ENCODE measurements around the gene LMX1A. TPM values are rescaled to one million over a fixed set of nuclear protein-coding genes. Genes with fewer than 3 reads are reported as not detected.

The LMX1A gene
- total RNA-seq, 4 donors from 2014 or later: 0.29 to 0.33 TPM; not detected in 2

DNA sequence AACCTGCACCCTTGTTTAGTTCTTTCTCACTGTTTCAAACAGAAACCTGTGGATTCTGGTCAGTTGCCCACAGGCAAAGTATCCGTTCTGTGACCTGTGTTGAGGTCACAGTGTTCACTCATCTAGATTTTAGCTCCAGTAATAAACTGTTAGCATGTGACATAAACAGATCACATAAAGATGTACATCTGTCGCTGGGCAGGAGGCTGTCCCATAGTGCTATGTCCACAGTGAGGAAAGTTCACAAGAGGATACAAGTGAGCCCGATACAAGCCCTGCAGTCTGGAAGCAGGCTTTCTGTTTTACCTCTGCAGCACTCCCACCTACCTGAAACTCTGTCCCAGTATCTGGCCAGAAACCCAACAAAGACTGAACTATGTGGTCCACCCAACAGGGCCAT is 28.4 kb downstream of the LMX1A start:
- H3K9me3 ChIP-seq: no peaks in the 10 kb centered on the region
- no peak for DNase-seq
- TF ChIP-seq, protein P1, sequence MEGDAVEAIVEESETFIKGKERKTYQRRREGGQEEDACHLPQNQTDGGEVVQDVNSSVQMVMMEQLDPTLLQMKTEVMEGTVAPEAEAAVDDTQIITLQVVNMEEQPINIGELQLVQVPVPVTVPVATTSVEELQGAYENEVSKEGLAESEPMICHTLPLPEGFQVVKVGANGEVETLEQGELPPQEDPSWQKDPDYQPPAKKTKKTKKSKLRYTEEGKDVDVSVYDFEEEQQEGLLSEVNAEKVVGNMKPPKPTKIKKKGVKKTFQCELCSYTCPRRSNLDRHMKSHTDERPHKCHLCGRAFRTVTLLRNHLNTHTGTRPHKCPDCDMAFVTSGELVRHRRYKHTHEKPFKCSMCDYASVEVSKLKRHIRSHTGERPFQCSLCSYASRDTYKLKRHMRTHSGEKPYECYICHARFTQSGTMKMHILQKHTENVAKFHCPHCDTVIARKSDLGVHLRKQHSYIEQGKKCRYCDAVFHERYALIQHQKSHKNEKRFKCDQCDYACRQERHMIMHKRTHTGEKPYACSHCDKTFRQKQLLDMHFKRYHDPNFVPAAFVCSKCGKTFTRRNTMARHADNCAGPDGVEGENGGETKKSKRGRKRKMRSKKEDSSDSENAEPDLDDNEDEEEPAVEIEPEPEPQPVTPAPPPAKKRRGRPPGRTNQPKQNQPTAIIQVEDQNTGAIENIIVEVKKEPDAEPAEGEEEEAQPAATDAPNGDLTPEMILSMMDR (IDR thresholded peaks at IDR 0.05): no peak
- no peak for TF ChIP-seq POLR2A (IDR thresholded peaks at IDR 0.05)
- H3K4me1 ChIP-seq: no peaks in the 10 kb centered on the region
- H3K27me3 ChIP-seq: no peaks in the 10 kb centered on the region
- H3K36me3 ChIP-seq: no peaks in the 10 kb centered on the region
- no peak overlapping the region for H3K27ac ChIP-seq
- no peak overlapping the region for H3K4me3 ChIP-seq (replicated peaks in 1 of 3)
- intact Hi-C loops (cut with DNase I): no loop called here
- 83 to 87% methylated on average over 3 of the region's 3 CpGs for whole genome bisulfite sequencing, 2 donors

DNA sequence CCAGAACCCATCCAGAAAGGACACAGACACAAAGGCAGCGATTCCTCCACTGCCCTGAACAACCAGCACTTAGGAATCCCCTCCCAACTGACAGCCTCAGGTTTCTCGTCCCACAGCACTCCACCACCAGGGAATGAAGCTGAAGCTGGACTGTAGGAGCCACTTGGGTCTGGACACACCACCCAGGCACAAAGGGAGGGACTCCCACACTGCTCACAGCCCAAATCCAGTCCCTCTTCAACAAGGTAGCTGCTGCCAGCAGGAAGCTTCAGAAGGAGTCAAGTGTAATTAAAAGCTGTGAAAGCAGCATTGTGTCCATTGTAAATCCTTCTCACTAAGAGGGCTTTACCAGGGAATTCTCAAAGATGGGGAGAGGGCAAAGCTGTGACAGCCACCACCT is 29.0 kb downstream of the LMX1A start:
- intact Hi-C loops (cut with DNase I): no loop called here

DNA sequence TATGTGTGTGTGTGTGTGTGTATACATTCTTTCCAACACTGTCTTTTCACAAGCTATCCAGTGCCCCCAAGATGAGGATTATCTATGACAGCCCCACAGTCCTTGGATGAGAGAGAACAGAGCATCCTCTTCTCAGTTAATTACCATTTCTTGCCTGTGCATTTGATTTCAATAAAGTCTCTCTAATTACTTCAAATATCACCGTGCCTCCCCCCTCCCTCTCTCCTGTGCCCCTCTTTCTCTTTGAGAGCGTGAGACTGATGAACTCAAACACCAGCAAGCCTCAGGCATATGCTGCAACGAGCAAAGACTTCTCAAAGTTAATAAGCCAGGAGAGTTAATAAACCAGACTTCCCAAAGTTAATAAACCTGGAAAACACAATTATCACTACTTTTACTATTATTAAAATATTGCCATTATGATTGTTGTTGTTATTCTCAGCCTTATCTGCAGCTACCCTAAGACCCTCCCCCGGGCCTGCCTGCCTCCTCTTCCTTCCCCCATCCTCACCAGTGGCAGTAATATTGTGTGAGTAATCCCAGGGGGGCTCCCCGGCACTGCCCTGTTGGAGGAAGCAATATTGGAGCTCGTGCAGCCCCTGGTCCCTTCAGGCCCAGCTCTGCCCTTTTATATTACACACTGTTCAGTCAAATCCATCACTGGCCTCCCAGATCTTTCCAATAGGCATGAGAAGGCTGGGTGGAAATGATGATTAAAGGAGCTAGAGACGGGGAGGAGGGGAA is 30.9 kb downstream of the LMX1A start:
- intact Hi-C loops (cut with DNase I): no loop called here
- no peaks in the 10 kb centered on the region for H3K36me3 ChIP-seq
- TF ChIP-seq, protein P1 (IDR thresholded peaks at IDR 0.05): no peak
- TF ChIP-seq POLR2A (IDR thresholded peaks at IDR 0.05): no peak
- H3K9me3 ChIP-seq: no peaks in the 10 kb centered on the region
- no peaks in the 10 kb centered on the region for H3K27me3 ChIP-seq
- WGBS, 2 donors: 46 to 54% methylated on average over 7 of the region's 7 CpGs
- no peak overlapping the region for H3K27ac ChIP-seq
- no peaks in the 10 kb centered on the region for H3K4me1 ChIP-seq
- no peak for DNase-seq
- no peak overlapping the region for H3K4me3 ChIP-seq (replicated peaks in 1 of 3)

More for the DNA sequence above, 29.0 kb downstream of the LMX1A start:
- no peaks in the 10 kb centered on the region for H3K27me3 ChIP-seq
- H3K9me3 ChIP-seq: no peaks in the 10 kb centered on the region
- TF ChIP-seq, protein P1 (IDR thresholded peaks at IDR 0.05): no peak
- no peak for TF ChIP-seq POLR2A (IDR thresholded peaks at IDR 0.05)
- no peaks in the 10 kb centered on the region for H3K4me1 ChIP-seq
- no peak overlapping the region for H3K27ac ChIP-seq
- no peak for DNase-seq
- no peak overlapping the region for H3K4me3 ChIP-seq (replicated peaks in 1 of 3)
- WGBS, 2 donors: 76 to 89% methylated on average over 2 of the region's 2 CpGs
- H3K36me3 ChIP-seq: no peaks in the 10 kb centered on the region

DNA sequence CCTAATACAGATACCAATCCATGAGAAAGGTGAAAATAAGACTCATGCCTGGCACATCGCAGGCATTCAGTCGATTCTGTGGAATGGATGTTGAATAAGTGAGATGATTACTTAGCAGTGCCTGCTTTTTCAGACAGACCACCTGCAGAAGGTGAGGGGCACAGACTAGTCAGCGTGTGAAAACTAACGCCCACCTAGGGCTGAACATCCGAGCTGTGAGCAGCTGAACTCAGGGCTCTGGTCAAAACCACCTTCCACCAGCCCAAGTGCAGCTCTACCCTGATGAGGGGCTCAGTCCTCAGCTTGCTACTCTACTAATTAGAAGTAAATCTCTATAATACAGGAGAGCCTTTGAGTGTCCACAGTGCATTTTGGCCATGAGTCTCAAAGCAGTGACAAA is 32.5 kb downstream of the LMX1A start:
- intact Hi-C loops (cut with DNase I): no loop called here
- no peaks in the 10 kb centered on the region for H3K36me3 ChIP-seq
- H3K27me3 ChIP-seq: no peaks in the 10 kb centered on the region
- no peaks in the 10 kb centered on the region for H3K4me1 ChIP-seq
- H3K9me3 ChIP-seq: no peaks in the 10 kb centered on the region
- WGBS, 2 donors: 31 to 40% methylated on average over 5 of the region's 5 CpGs
- DNase-seq: no peak
- no peak overlapping the region for H3K27ac ChIP-seq
- H3K4me3 ChIP-seq (replicated peaks in 1 of 3): no peak overlapping the region
- no peak for TF ChIP-seq POLR2A (IDR thresholded peaks at IDR 0.05)
- TF ChIP-seq, protein P1 (IDR thresholded peaks at IDR 0.05): no peak

DNA sequence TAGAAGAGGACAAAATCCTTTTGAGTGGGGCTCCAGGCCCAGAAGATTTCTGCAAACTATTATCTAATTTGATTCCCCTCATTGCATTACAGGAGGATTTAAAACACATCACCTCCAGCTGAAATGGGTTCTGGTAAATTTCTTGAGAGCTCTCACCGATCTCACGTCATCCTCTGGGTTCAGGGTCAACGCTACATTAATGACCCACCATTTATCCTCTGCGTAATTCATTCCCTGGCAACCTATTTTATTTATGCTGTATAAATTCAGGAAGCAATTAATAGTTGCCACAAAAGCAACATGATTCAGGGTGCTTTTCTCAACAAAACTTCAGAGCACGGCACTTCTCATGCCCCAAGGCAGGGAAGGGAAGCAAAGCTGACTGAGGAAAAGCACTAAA is 38.9 kb downstream of the LMX1A start:
- no peaks in the 10 kb centered on the region for H3K4me1 ChIP-seq
- no peaks in the 10 kb centered on the region for H3K27me3 ChIP-seq
- no peak overlapping the region for H3K27ac ChIP-seq
- no peaks in the 10 kb centered on the region for H3K36me3 ChIP-seq
- WGBS, 2 donors: 83 to 85% methylated on average over 5 of the region's 5 CpGs
- no peak for DNase-seq
- TF ChIP-seq POLR2A (IDR thresholded peaks at IDR 0.05): no peak
- TF ChIP-seq, protein P1 (IDR thresholded peaks at IDR 0.05): no peak
- no peak overlapping the region for H3K4me3 ChIP-seq (replicated peaks in 1 of 3)
- H3K9me3 ChIP-seq: no peaks in the 10 kb centered on the region
- intact Hi-C loops (cut with DNase I): no loop called here
